ENCODE data around the gene ST8SIA6.

ST8SIA6 gene

DNA sequence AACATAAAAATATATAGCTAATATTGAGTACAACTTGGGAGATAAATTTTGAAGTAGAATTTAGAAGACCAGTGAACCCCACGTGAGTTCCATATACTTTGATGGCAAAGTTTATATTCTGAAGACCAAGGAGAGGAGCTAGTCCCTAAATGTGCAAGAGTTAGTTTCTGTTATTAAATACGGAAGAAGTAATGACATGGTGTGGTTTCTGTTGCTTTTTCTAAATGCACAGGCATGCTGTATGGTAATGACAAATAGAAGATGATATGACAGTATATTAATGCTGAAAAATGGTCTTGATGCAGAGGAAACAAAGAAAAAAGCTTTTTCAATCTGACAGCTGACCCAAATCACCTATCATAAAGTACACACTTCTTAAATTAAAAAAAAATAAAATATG, 101.8 kb downstream of the ST8SIA6 start:
- H4K12ac ChIP-seq (ENCODE audit: low read depth, low read length) = no peak overlapping the region
- no peak overlapping the region for H3K27ac ChIP-seq (ENCODE audit: low read depth, low read length)
- no CpG with 5 or more reads among the region's 2 CpGs for WGBS (ENCODE audit: extremely low coverage, insufficient coverage, insufficient read length)
- H4K8ac ChIP-seq (ENCODE audit: low read depth, low read length) = no peak overlapping the region
- peaks cover 3% of the 10 kb centered on the region in 2 experiments for H3K4me1 ChIP-seq (ENCODE audit: control insufficient read depth in 1 of 2, insufficient read depth in 2 of 2, low read length in 2 of 2)
- peaks cover 2% of the 10 kb centered on the region for H3K79me1 ChIP-seq (ENCODE audit: low read length)
- no peak for DNase-seq
- no peak overlapping the region for H2AFZ ChIP-seq (ENCODE audit: insufficient read depth, low read length, poor library complexity)
- no peaks in the 10 kb centered on the region for H3K79me2 ChIP-seq (ENCODE audit: control insufficient read depth, insufficient read depth, low read length, poor library complexity)
- no peaks in the 10 kb centered on the region for H3K9me3 ChIP-seq (ENCODE audit: insufficient read depth, low read depth, low read length)
- H3K27me3 ChIP-seq (ENCODE audit: insufficient read depth, low read length) = no peaks in the 10 kb centered on the region
- H3K36me3 ChIP-seq (ENCODE audit: control insufficient read depth in 1 of 2, insufficient read depth in 2 of 2, low read length in 2 of 2) = no peaks in the 10 kb centered on the region
- H2BK12ac ChIP-seq (ENCODE audit: low read length) = no peak overlapping the region
- H3K4me2 ChIP-seq (ENCODE audit: low read length) = no peak overlapping the region
- no peak overlapping the region for H3K4ac ChIP-seq (ENCODE audit: low read depth, low read length)
- no peak overlapping the region for H3K23ac ChIP-seq (ENCODE audit: low read length)
- H3K9ac ChIP-seq (ENCODE audit: low read length) = no peak overlapping the region
- no peak overlapping the region for H3K4me3 ChIP-seq (ENCODE audit: low read depth, low read length)
- no peak overlapping the region for H2BK120ac ChIP-seq (ENCODE audit: insufficient read depth, low read length, poor library complexity)
- H2BK5ac ChIP-seq (ENCODE audit: low read depth, low read length, poor library complexity) = no peak overlapping the region
- H3K18ac ChIP-seq (ENCODE audit: low read length) = no peak overlapping the region
- no peak overlapping the region for H4K91ac ChIP-seq (ENCODE audit: low read depth, low read length)
- no peak overlapping the region for H3K14ac ChIP-seq (ENCODE audit: low read length)
- no peak overlapping the region for H2AK5ac ChIP-seq (ENCODE audit: low read length)

DNA sequence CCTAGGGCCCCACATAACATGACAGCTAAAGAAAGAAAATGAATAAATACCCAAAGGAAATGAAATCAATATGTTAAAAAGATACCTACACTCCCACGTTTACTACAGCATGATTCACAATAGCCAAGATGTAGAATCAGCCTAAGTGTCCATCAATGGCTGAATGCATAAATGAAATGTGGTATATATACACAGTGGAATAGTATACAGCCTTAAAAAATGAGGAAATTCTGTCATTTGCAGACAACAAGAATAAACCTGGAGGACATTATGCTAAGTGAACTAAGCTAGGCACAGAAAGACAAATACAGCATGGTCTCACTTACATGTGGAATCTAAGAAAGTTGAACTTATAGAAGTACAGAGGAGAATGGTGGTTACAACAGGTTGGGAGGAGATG, 102.9 kb downstream of the ST8SIA6 start:
- Histone ChIP-seq H3K4me3 (ENCODE audit: low read depth, low read length) (no peak overlapping the region), H3K36me3 (ENCODE audit: control insufficient read depth in 1 of 2, insufficient read depth in 2 of 2, low read length in 2 of 2) (no peaks in the 10 kb centered on the region), H2BK12ac (ENCODE audit: low read length) (no peak overlapping the region), H3K79me2 (ENCODE audit: control insufficient read depth, insufficient read depth, low read length, poor library complexity) (no peaks in the 10 kb centered on the region), H3K27ac (ENCODE audit: low read depth, low read length) (no peak overlapping the region), H4K8ac (ENCODE audit: low read depth, low read length) (no peak overlapping the region), H3K9me3 (ENCODE audit: insufficient read depth, low read depth, low read length) (no peaks in the 10 kb centered on the region), H3K23ac (ENCODE audit: low read length) (no peak overlapping the region), H2AFZ (ENCODE audit: insufficient read depth, low read length, poor library complexity) (no peak overlapping the region), H4K91ac (ENCODE audit: low read depth, low read length) (no peak overlapping the region), H3K14ac (ENCODE audit: low read length) (no peak overlapping the region), H3K9ac (ENCODE audit: low read length) (no peak overlapping the region), H2BK120ac (ENCODE audit: insufficient read depth, low read length, poor library complexity) (no peak overlapping the region), H3K4me2 (ENCODE audit: low read length) (no peak overlapping the region), H3K4me1 (ENCODE audit: control insufficient read depth in 1 of 2, insufficient read depth in 2 of 2, low read length in 2 of 2) (peaks cover 3% of the 10 kb centered on the region in 2 experiments), H2BK5ac (ENCODE audit: low read depth, low read length, poor library complexity) (no peak overlapping the region), H4K12ac (ENCODE audit: low read depth, low read length) (no peak overlapping the region), H3K18ac (ENCODE audit: low read length) (no peak overlapping the region), H3K79me1 (ENCODE audit: low read length) (peaks cover 2% of the 10 kb centered on the region), H3K4ac (ENCODE audit: low read depth, low read length) (no peak overlapping the region), H3K27me3 (ENCODE audit: insufficient read depth, low read length) (no peaks in the 10 kb centered on the region), H2AK5ac (ENCODE audit: low read length) (no peak overlapping the region)
- no CpG with 5 or more reads among the region's 1 CpG for WGBS (ENCODE audit: extremely low coverage, insufficient coverage, insufficient read length)
- DNase-seq = no peak

DNA sequence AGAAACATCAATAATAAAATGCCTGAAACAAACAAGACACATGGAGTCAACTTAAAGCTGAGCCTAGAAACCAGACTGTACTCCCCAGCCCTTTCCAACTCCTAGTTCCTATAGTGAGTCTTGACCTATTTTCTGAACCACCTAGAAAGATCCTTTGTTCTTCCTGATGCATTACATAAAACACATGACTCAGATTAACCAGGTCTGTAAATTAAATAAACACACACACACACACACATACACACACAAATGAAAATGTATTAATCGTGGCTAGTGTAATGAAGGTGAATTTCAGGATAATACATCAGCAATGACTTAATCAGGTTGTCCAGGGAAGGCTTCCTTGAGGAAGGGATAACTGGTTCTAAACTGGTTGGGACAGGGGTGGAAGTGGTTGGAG, 104.7 kb downstream of the ST8SIA6 start:
- Histone ChIP-seq H3K18ac (ENCODE audit: low read length) (no peak overlapping the region), H3K4ac (ENCODE audit: low read depth, low read length) (no peak overlapping the region), H2BK120ac (ENCODE audit: insufficient read depth, low read length, poor library complexity) (no peak overlapping the region), H3K27ac (ENCODE audit: low read depth, low read length) (no peak overlapping the region), H3K27me3 (ENCODE audit: insufficient read depth, low read length) (no peaks in the 10 kb centered on the region), H4K8ac (ENCODE audit: low read depth, low read length) (no peak overlapping the region), H2BK12ac (ENCODE audit: low read length) (no peak overlapping the region), H4K91ac (ENCODE audit: low read depth, low read length) (no peak overlapping the region), H2BK5ac (ENCODE audit: low read depth, low read length, poor library complexity) (no peak overlapping the region), H2AK5ac (ENCODE audit: low read length) (no peak overlapping the region), H3K4me2 (ENCODE audit: low read length) (no peak overlapping the region), H3K9me3 (ENCODE audit: insufficient read depth, low read depth, low read length) (no peaks in the 10 kb centered on the region), H3K23ac (ENCODE audit: low read length) (no peak overlapping the region), H4K12ac (ENCODE audit: low read depth, low read length) (no peak overlapping the region), H2AFZ (ENCODE audit: insufficient read depth, low read length, poor library complexity) (no peak overlapping the region), H3K79me2 (ENCODE audit: control insufficient read depth, insufficient read depth, low read length, poor library complexity) (no peaks in the 10 kb centered on the region), H3K79me1 (ENCODE audit: low read length) (peaks cover 2% of the 10 kb centered on the region), H3K9ac (ENCODE audit: low read length) (no peak overlapping the region), H3K14ac (ENCODE audit: low read length) (no peak overlapping the region), H3K4me3 (ENCODE audit: low read depth, low read length) (no peak overlapping the region), H3K4me1 (ENCODE audit: control insufficient read depth in 1 of 2, insufficient read depth in 2 of 2, low read length in 2 of 2) (peaks cover 3% of the 10 kb centered on the region in 2 experiments), H3K36me3 (ENCODE audit: control insufficient read depth in 1 of 2, insufficient read depth in 2 of 2, low read length in 2 of 2) (no peaks in the 10 kb centered on the region)
- DNase-seq = no peak
- WGBS (ENCODE audit: extremely low coverage, insufficient coverage, insufficient read length) = no CpG with 5 or more reads among the region's 1 CpG

DNA sequence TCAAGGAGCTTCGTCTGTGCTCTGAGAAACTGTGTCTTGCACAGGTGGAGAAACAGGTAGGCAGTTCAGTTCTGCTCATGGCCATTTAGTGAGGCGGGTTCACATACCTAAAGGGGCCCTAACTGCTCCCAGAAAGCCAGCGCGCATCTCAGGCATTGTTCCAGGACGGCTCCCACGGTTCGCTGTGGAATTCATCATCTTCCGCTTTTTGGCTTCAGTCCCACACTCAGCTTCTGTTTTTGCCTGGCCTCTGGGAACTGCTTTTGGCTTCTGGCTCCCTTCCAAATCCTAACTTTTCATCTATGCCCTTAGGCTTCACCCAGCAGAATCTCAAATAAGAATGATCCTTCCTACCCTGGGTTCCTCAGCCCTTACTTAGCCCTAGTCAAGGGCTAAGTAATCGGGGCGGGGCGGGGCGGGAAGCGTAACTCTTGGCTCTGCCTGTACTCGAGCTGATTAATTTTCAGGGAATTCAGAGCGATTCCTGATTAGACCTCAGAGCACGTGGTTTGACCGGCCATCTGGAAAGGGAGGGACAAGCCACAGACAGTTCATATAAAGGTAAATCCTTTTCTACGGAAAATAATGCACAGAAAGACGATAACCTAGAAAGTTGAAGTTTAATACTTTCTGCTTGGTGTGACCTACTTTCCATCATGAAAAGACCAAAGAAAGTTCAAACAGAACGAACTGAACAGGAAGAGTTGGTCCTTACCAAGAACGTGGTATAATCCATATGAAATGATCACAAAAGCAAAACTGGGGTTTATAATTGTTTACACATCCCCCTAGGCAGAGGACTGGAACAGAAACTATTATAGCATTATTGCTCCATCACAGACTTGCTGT, 105.7 kb downstream of the ST8SIA6 start:
- H3K23ac ChIP-seq (ENCODE audit: low read length) = no peak overlapping the region
- H3K14ac ChIP-seq (ENCODE audit: low read length) = no peak overlapping the region
- H3K27me3 ChIP-seq (ENCODE audit: insufficient read depth, low read length) = no peaks in the 10 kb centered on the region
- WGBS (ENCODE audit: extremely low coverage, insufficient coverage, insufficient read length) = no CpG with 5 or more reads among the region's 21 CpGs
- H3K4me3 ChIP-seq (ENCODE audit: low read depth, low read length) = no peak overlapping the region
- no peak overlapping the region for H4K8ac ChIP-seq (ENCODE audit: low read depth, low read length)
- no peaks in the 10 kb centered on the region for H3K36me3 ChIP-seq (ENCODE audit: control insufficient read depth in 1 of 2, insufficient read depth in 2 of 2, low read length in 2 of 2)
- H4K12ac ChIP-seq (ENCODE audit: low read depth, low read length) = no peak overlapping the region
- DNase-seq = peak; percentile 65 to 75
- H2BK12ac ChIP-seq (ENCODE audit: low read length) = no peak overlapping the region
- H3K4me2 ChIP-seq (ENCODE audit: low read length) = no peak overlapping the region
- peak overlapping the region; percentile 39 for H3K9ac ChIP-seq (ENCODE audit: low read length)
- H3K4me1 ChIP-seq (ENCODE audit: control insufficient read depth in 1 of 2, insufficient read depth in 2 of 2, low read length in 2 of 2) = peaks cover 3% of the 10 kb centered on the region in 2 experiments
- no peak overlapping the region for H2AFZ ChIP-seq (ENCODE audit: insufficient read depth, low read length, poor library complexity)
- H3K79me1 ChIP-seq (ENCODE audit: low read length) = no peaks in the 10 kb centered on the region
- H3K4ac ChIP-seq (ENCODE audit: low read depth, low read length) = no peak overlapping the region
- no peak overlapping the region for H2BK5ac ChIP-seq (ENCODE audit: low read depth, low read length, poor library complexity)
- H2AK5ac ChIP-seq (ENCODE audit: low read length) = no peak overlapping the region
- H3K79me2 ChIP-seq (ENCODE audit: control insufficient read depth, insufficient read depth, low read length, poor library complexity) = no peaks in the 10 kb centered on the region
- no peak overlapping the region for H4K91ac ChIP-seq (ENCODE audit: low read depth, low read length)
- no peak overlapping the region for H2BK120ac ChIP-seq (ENCODE audit: insufficient read depth, low read length, poor library complexity)
- no peaks in the 10 kb centered on the region for H3K9me3 ChIP-seq (ENCODE audit: insufficient read depth, low read depth, low read length)
- H3K18ac ChIP-seq (ENCODE audit: low read length) = no peak overlapping the region
- no peak overlapping the region for H3K27ac ChIP-seq (ENCODE audit: low read depth, low read length)
